HG03064 (cell line): ENCODE measurements around the gene FAM217B.

ENCODE experiments used
- ATAC-seq: cut with Tn5 transposase; IDR thresholded peaks from one replicate; pipeline ENCODE4 v1.9.1; 2021; ENCODE audit warnings: low read depth; ENCODE audit not compliant: unreplicated experiment

Gene FAM217B, protein sequence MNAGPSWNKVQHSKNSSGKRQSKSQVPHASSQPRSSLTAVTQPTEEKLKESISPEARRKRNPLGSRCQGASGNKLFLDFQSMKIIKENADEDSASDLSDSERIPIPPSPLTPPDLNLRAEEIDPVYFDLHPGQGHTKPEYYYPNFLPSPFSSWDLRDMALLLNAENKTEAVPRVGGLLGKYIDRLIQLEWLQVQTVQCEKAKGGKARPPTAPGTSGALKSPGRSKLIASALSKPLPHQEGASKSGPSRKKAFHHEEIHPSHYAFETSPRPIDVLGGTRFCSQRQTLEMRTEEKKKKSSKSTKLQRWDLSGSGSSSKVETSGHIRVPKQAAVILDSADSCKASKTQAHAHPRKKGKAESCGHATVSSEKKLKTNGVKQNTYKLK

DNA sequence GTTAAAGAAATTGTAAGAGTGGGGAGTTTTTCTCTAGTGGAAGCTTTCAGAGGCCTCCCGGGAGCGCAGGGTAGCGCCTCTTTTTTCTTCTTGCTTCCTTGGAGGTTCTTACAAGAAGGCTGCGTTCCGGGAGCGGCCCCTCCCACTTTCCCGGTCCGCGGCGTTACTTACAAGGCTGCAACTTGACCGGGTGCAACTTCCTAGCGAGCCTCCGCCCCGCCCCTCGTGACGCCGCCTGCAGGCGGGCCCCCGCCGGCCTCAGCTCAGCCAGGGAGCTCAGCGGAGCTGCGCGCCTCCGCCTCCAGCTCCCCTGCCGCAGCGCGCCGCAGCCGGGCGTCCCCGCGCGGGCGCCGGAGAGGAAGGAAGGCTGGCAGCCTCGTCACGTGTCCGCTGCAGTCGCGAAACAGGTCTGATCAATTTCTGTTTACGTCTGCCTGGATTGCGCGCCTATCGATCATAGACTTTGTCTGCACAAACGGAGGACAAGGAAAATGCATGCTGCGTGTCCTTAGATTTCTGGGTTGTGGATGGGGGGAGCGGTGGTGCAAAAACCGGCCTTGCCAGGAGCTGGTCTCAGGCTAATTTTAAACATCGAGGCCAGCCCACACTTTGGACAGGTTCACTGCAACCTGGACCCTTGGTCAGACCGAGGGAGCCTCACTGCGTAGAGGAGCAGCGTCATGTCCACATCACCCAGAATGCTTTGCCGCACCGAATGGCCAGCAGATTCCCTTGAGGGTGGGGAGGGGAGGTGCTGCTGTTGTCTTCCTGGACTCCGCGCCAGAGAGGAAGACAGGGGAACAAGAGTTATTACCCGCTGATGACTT, at the start of gene FAM217B, which contains the start of gene PPP1R3D:
Gene FAM217B (plus strand): TSS at position 261 of the 827 bp plus-strand sequence. CDS start 3,555 bp downstream, outside the sequence.
Gene PPP1R3D (minus strand): TSS at position 177 of the 827 bp plus-strand sequence. CDS start 374 bp downstream, outside the sequence.
- peak; percentile 93 for ATAC-seq

DNA sequence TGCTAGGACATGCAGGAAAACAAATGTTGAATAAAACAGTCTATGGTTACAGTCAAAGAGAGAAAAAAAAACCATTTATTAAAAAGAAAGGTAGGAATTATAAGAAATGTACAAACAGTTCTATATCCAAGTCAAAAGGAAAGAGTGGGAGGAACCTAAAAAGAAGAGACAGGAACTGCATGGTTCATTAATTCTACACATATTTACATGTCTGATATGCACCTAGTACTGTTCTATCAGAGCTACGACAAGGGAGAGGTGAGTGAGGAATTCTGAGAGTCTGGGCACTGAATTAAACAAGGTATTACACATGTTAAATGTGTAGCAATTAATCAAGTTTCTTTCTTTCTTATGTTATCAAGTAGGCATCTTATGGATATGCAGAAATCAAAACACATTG, 48.6 kb upstream of the FAM217B start:
- no peak for ATAC-seq

DNA sequence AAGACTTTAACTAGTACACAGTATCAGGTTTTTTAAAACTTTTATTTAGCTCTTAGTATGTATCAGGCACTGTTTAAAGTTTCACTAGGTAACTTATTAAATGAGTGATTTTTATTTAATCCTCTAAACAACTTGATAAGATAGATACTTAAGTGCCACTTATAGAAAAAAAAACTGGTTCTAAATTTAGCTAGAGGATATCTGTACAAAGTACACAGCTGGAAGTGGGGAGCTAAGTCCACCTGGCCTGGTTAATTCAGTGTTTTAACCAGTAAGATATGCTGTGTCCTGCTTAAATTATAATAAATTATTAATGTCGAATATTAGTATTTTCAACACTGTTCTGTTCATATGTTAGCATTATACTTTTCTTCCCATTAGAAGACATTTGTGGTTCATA, 44.3 kb upstream of the FAM217B start:
- ATAC-seq: no peak

DNA sequence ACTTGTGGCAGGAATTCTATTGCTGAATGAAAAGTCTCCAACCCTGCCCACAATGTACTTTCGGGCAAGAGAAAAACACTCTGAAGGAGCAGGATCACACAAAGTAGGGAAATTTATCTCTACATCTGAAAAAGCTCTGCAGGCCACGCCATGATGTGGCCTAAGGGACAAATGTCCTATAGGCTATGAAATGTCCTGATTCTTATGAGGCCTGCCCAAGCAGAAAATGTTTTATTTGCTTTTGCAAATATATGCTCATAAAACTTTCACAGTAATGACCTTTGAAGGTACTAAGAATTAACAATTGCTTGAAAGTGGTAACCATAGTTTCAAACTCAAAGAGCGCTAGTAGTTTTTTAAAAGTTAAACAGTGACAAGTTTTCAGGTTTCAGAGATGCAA, 37.7 kb upstream of the FAM217B start:
- no peak for ATAC-seq

DNA sequence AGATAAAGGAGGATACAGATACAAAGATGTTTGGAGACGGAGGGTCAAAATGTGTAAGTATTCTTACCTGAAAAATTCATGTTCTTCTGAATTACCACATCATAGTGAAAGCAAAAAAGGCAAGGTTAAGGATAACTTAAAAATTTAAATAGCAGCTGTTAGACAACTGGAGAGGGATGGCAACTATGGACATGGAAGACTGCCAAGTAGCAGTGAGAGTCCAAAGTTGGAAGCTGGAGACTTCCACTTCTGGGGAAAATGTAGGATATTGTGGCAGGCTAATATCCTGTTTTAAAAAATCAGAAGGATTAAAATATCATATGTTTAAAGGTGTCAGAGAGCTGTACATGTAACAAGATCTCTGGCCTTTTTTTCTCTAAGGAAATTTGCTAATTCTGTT, 36.6 kb upstream of the FAM217B start:
- ATAC-seq: no peak

DNA sequence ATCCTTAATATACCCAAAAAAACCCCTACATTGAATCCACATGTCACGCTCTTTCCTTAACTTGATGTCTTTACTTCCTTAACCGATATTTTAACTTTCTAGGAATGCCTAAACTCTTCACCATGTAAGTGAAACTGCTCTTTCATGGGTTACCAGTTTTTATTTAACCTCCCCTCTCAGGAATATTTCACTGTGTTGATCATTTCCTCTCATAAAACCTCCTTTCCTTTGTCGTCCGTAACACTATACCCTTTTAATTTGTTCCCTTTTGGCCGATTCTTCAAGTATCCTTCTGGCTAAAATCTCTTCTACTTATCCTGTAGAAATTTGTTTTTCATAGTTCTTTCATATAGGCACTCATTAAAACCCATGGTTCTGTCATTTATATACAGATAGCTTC, 31.3 kb upstream of the FAM217B start:
- ATAC-seq: no peak

DNA sequence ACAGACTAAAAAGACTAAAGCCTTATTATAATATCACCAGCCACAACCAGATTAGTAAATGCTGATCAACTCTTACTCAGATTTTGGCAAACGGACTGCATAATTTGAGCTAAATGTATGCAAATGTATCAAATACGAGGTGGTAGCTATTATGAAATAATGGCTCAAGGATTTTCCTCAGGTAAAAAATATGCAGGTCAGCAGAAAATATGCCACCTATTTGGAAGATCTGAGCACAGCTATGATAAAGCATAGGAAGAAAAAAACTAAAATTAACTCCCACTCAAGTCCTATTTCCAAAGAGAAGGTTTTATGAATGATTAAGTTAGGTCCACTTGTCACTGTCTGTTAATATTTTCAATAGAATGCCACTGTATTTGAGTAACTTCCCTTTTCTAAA, 29.1 kb upstream of the FAM217B start:
- no peak for ATAC-seq

DNA sequence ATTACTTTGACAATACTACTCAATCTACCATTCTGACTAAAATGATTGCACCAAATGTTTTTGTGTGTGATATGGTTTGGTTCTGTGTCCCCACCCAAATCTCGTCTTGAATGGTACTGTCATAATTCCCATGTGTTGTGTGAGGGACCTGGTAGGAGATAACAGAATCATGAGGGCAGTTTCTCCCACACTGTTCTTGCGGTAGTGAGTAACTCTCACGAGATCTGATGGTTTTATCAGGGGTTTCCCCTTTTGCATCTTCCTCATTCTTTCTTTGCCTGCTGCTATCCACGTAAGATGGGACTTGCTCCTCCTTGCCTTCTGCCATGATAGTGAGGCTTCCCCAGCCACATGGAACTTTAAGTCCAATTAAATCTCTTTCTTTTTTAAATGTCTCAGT, 27.6 kb upstream of the FAM217B start:
- no peak for ATAC-seq

DNA sequence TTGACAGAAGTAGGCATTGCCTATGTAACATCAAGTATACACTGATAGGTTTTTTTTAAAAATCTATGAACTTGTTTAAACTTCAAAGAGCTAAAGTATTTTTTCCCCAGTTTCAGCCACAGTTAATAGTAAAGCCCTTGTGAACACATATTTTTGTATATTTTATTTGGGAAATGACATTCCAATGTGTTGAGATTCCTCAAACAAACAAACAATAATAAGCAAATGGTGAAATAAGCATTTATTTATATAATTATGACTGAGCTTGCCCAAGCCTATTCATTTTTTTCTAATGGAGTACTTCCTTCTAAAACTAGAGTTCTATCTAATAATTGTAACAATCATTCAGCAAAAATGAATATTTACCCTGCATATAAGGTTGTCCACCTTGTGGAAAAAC, 19.2 kb upstream of the FAM217B start:
- ATAC-seq: no peak

DNA sequence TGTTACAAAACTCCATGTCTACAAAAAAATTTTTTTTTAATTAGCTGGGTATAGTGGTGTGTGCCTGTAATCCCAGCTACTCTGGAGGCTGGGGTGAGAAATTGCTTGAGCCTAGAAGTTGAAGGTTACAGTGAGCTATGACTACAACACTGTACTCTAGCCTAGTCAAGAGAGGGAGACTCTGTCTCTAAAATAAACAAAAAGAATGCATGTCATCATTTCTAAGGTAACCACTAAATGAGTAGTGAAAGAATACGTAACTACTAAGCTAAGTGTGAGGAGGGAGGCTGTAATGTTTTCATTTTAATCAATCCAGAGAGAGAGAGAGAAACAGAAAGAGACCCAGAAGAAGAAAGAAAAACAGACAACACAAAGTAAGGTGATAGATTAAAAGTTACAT, 16.7 kb upstream of the FAM217B start:
- ATAC-seq: no peak

DNA sequence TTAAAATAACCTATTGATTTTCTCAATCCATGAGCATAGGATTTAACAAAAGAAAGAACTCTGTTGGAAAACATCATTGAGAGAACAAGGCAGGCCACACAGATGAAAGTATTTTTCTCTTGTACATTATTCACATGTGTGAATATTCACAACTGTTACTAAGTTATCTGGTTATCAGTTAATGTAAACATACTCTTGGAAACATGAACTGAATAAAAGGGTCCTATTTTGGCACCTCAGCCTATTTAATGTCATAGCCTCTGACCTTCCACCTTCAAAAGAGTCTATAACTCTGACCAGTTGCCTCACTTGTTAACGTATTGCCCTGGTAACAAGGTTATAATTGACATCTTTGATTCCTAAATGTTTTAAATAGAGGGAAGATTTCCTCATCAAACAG, 14.8 kb upstream of the FAM217B start:
- no peak for ATAC-seq

DNA sequence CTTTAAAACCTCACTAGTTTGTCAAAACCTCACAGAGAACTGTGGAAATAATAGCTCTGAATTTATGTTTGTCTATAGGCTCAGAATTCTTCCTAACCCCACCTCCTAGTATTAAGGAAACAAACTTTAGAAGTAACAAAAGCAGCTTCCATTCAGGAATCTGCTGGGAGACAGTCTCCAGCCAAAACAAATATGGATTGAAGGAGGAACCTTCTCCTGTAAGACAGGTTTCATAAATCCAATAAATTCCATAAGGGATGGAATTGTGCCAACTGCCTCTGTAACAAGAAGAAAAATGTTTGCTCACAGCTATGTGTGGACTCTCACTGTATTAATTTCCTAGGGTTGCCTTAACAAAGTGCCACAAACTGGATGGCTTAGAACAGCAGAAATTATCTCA, 14.3 kb upstream of the FAM217B start:
- ATAC-seq: no peak

DNA sequence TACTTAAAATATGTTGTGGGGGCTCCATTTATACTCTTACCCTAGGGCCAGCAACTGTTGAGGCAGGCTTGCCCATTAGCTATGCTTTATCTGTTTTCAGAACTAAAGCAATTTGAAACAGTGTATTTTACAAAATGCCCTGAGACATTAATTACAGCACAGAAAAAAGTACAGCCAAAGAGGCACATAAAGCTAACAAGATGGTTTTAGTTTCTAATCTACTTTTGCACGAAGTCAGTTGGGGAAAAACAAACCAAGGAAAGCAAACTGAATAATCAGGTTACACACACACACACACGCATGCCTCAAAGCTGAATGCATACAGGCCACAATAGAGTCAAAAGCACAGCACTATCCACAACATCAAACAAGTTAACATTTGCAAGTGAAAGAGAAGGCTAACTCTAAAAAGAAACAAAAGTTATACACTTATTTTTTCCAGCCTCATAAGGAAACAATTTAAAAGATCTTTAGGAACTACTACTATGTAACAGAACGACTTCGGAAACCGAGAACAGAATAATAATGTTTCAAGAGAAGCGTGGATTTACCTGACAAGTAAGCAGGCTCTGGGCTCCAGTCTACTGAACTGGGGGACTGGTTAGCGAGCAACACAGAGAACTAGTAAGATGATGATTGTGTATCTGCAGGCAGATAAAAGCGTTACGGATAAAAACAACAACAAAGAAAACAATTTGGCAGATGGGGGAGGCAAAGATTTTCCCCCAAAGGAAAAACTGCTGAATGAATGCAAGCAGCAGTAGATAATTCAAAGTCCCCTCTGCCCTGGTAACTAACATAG, 8.5 kb upstream of the FAM217B start:
- ATAC-seq: no peak

DNA sequence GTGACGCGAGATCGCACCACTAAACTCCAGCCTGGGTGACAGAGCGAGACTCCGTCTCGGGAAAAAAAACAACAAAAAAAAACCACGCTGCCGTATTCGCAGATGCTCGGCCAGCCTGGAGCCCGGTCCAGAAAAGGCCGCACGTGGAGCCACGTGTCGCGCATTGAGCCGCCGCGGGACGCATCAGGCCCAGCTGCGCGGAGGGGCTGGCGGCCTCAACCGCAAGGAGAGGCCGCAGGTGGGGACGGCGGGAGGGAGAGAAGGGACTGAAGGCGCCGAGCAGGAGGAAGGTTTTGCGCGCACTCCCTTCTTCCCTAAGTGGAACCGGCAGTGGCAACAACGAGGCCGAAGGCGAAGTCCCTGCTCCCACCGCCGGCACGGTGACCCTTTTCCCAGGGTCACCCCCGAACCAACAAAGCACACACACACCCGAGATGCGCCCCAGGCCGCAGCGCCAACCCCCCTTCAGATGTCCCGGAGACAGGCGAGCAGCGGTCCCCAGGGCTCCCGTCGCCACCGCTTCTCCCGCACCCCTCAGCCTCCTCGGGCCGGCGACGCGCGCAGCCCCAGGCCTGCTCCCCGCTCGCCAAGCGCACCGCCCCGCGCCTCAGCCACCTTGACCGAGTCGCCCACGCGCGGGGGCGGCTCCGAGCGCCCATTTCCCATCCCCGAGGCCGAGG, 7.4 kb upstream of the FAM217B start:
- no peak for ATAC-seq

DNA sequence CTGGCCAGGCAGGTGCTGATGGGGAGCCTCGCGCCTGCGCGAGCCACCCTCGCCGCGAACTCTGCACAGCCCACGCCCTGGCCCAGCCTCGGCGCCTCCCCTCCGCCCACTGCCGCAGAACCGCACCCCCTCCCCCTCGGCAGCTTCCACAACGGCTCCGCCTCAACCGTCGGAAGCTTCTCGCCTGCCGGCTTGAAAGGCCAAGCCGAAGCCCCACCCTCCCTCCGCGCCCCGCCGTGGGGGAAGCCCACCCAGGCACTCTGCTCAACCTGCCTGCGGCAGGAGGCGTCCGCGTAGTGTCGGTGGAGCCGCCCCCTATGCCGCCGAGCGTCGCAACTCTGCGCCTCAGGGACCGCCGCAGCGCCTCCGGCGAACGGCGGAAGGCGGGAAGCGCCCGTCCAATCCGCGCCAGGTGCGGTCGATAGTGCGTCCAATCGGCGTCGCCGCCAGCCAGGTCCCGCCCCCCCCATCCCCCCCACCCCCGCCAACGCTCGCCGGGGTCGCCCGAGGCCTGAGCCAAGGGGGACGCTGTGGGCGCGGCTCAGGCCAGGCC, 6.8 kb upstream of the FAM217B start, which contains the start of gene SYCP2:
Gene SYCP2 (minus strand): TSS at position 342 of the 553 bp plus-strand sequence. CDS start 11,224 bp downstream, outside the sequence.
- ATAC-seq: no peak

DNA sequence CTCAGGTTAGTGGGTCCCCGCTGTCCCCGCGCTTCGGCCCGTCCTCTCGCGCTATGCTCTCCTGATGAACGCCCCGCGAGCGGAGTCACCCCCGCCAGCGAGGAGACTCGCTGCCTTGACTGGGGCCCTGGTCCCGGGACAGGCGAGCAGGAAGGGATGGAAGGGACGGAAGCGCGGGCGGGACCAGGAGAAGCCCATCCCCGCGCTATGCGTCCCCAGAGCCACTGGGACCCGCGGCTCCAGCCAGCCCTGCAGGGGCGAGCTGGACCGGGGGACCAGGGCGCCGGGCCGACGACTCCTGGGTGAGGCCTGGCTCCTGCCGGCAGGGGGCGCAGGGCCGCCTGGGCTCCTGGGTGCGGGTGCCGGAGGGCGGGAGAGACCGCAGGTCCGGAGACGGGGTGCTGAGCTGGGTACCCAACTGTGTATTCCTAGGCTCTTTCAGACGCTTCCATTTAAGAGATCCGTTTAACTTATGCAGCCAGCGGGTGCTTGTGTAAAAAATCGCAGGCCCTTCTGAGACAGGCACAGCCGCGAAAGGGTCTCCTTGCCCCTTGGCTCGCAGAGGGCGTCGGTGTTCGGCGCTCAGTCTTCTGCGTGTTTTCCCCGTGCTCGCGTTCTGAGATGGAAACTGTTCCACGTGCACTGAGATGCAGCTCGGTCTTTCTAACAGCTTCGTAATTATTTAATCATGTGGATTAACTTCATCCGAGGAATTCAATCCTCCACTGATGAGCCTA, 6.2 kb upstream of the FAM217B start:
- peak; percentile 63 for ATAC-seq

DNA sequence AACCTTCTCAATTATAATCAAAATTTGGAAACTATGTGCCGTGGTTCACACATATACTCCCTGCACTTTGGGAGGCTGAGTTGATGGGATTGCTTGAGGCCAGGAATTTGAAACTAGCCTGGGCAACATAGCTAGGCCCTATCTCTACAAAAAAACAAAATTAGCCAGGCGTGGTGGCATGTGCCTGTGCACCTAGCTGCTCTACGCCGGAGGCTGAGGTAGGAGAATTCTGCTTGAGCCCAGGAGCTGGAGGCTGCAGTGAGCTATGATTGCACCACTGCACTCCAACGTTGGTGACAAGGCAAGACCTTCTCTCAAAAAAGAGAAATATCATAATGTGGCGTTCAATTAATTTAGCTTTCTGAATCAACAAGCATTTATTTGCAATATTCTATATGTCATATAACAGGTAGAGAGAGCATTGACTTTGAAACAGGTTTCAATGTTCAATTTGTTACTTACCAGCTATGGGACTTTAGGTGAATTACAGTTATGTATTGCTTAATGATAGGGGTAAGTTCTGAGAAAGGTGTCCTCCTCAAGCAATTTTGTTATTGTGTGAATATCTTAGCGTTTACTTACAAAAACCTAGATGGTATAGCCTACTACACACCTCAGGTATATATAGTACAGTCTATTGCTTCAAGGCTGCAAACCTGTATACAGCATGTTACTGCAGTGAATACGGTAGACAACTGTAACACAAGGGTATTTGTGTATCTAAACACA, 4.6 kb upstream of the FAM217B start:
- ATAC-seq: no peak

DNA sequence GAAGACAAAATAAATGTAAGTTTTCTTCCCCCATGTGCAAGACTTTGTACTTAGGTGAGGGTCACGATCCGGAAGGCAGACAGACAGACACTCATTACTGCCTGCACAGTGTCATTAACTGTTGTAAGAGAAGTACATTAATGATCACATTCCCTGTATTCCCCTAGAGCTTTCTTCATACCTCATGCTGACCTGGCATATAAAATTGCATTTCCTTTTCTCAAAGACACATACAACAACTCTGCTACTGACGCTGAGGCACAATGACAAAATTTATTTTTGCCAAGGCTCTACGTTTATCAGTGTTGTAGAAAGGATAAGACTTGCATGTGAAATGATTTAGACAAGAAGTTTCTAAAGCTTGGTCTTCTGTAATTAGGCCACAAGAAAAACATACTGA, 3.8 kb upstream of the FAM217B start:
- ATAC-seq: no peak

DNA sequence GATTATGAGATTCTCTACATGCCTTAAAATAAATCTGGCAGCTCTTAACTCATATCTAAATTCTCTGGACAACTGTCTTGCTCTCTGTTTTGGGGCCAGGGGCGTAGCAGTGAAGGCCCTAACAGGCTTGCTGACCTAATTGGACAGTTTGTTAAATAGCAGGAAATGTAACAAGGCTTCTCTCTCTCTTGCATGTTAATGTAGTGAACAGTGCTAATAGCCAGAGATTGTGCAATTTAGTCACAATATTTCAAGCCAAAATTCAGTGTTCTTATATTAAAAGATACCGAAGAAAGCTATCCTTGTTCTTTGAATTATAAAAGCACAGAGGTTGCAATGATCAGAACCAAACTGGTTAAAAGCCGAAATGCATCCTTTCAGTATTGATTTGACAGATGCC, 3.0 kb upstream of the FAM217B start:
- ATAC-seq: no peak
